DMS 273 (cell line): ENCODE measurements around the gene SCN8A.
"Not testable (repeated sequence)": the region's sequence is repeated elsewhere in the genome, so short reads cannot be mapped to it uniquely, and the experiment has no call there.

Experiments
- DNase-seq: peaks from one replicate; lab custom pipeline; 2025; ENCODE audit not compliant: unreplicated experiment; lab: John Stamatoyannopoulos, UW

The SCN8A gene

GRCh38 chr12:51827925-51828818 is 237.1 kb downstream of the SCN8A start:
- no peak for DNase-seq

DNA sequence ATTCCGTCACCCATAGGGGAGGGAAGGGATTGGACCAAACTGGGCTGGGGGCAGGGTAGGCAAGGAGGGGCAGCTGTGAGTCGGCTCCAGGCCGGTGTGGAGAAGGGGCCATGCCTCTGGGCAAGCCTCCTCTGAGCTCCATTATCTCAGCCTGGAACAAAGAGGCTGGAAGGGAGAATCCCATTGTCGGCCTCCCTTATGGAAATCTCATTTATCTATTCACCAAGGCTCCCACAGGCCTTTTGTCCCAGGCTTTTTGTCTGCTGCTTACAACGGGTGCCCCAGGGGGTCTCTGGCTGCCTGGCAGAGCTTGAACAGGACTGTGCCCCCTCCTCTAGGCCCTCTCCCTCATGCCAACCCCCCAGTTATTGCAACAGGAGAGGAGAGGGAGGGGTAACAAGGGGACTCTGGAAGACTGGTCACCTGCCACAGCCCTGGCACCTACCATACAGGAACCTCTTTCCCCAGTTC is 238.0 kb downstream of the SCN8A start:
- DNase-seq: no peak

DNA sequence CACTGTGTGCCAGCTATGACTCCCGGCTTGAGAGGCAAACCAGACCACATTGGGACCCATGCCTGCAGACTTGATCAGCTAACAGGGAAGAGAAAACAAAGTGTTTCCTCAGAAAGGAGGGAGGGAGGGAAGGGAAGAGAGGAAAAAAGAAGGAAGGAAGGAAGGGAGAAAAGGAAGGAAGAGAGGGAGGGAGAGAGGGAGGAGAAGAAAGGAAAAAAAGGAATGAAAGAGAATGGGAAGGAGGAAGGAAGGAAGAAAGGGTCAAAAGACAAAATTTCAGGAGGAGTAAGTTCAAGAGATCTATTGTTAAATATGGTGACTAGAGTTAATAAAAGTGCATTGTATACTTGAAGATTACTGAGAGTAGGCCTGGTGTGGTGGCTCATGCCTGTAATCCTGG is 238.6 kb downstream of the SCN8A start:
- DNase-seq: no peak

- DNase-seq: not testable (repeated sequence)
Observed at GRCh38 chr12:51831817-51832216, 240.8 kb downstream of the SCN8A start.

DNA sequence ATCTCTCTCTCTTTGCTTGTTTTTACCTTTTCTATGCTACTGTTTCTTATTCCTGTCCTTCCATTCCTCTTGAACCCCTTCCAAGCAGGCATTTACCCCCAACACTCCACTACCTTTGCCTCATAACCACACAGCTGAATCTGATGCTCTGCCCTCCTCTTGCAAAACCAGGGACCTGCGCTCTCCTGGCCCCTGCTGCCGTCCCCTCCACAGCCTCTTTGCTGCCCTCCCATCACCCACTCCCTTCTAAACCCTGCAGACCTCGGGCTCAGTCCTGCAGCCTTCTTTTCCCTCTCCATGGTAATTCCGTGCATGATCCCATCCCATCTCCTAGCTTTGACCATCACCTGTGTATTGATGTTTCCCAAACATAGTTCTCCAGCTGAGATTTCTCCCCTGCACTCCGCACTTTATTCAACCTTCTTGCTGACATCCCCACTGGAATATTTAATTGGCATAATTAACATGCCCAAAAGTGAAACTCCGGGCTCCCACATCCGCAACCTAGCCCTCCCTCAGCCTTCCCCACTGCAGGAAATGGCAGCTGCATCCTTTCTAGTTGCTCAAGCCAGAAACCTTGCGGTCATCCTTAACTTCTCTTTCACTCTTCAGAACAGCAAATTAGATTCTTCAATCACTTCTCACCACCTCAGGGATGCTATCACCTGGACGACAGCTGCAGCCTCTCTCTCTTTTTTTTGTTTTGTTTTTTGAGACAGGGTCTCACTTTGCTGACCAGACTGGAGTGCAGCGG is 241.5 kb downstream of the SCN8A start:
- no peak for DNase-seq

DNA sequence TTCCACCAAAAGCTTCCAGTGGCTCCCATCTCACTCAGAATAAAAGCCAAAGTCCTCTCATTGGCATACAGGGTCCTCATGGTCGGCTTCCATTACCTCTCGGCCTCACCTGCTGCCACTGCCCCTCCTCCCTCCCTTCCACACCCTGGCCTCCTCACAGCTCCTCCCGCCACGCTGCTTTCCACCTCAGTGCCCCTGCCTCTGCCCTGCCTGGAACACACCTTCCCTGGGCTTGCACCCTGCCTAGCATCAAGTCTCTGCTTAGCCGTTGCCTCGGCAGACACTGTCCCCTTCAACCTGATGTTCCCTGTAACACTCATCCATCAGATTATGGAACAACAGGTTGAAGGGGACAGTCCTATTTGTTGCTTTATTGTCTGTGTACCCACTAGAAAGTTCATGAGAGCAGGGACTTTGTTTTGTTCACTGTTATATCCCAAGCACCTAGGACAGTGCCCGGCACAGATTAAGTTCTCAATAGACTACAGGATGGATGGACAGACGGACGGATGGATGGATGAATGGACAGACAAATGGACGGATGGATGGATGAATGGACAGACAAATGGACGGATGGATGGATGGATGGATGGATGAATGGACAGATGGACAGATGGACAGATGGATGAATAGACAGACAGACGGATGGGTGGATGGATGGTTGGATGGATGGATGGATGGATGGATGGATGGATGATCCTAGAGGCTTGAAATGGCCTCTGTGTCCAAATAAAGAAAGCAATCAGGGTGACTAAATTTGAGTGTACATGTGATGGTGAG is 242.6 kb downstream of the SCN8A start:
- DNase-seq: no peak

DNA sequence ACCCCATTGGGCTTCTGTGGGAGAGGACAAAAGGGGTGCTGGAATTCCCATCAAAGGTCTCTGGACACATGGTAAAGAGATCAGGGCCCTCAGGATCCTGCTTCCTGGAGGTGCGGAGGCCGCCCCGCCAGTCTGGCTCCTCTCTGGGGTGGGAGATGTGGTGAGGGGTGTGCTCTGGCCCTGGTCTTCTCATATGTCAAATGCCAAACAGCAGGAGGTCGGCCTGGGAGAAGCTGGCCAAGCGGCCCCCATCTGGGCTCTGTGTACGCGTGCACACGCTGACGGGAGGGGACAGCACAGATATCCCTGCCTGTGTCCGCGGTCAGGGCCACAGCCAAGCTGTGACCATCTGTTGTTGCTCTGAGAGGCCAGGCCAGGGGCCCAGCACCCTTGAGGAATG is 243.4 kb downstream of the SCN8A start:
- peak; percentile 21 for DNase-seq

DNA sequence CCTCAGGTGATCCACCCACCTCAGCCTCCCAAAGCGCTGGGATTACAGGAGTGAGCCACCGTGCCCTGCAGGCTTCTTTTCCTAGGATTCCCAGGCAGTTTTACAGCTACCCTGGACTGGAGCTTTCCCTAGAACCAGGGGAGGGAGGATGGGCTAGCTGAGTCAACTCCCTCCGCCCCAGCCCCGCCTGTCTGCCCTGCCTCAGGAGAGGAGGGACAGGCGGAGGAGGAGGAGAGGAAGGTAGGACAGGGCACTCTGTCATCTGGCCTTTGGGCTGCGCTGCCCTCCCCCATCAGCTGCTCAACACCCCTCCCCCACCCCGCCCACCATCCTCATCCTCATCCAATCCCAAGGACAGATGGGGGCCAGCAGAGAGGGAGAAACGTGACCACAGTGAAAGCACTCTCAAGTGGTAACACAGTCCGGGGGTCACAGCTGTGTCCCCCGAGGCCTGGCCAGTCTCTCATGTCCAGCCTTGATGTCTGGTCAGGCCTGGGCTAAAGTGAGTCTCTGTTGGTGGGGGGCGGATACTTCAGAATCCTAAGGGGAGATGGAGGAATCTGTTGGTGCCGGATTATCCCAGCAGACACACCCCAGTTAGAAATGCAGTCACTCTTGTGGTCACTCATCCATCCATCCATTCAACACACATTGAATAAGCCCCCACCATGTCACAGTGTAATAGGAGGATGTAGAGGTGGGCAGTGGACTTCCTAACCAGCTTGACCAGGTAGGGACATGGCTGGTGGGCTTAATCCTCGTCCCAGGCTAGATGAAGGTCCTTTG is 245.2 kb downstream of the SCN8A start:
- no peak for DNase-seq

DNA sequence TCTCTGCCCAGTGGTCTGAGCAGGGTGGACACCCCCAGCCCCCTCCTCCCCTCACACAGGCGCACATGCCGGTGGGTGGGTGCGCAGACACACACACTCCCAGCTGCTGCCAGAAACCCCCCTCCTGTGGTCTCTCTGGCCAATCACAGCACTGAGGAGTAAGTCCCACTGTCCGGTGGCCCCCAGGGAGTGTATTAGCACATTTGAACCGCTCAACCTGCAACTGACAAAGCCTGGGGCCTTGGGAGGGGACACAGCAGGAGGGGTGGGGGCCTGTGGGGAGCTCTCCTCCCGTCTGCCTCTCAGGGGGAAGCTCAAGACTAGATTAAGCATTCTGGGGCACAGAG is 245.8 kb downstream of the SCN8A start:
- no peak for DNase-seq

DNA sequence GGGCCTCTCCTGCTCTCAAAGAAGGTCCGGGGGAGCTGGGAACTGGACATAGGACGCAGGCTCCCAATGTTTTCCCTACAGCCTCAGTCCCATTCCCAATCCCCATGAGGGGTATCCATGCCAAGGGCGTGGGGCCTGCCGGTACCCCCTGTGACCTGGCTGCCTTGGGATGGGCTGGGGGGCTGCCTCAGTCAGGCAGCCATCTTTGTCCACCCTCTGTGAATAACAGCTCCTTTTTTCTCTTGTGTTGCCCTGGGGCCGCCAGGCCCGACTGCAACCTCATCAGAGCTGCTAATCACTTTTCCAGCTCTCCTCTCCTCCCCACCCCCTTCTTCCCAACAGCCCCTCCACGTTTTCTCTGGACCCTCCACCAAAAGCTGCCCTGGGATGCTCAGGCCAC is 246.3 kb downstream of the SCN8A start:
- DNase-seq: no peak

DNA sequence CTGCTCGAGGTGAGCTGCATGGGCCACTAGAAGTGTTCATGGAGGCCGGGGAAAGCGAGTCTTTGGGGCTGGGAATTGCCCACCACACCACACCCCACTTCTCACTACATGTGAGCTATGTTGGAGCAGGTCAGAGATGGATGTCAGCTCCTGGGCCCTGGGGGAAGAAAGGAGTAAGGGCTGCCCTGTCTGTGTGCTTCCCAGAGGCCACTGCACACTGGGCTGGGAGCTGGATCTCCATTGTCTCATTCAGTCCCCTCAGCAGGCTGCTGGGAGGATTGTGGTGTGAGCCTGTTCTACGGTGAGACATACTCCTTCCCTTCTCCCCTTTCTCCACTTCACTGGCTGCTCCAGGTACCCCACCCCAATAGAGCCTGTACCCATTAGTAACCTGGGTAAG is 247.0 kb downstream of the SCN8A start:
- no peak for DNase-seq

DNA sequence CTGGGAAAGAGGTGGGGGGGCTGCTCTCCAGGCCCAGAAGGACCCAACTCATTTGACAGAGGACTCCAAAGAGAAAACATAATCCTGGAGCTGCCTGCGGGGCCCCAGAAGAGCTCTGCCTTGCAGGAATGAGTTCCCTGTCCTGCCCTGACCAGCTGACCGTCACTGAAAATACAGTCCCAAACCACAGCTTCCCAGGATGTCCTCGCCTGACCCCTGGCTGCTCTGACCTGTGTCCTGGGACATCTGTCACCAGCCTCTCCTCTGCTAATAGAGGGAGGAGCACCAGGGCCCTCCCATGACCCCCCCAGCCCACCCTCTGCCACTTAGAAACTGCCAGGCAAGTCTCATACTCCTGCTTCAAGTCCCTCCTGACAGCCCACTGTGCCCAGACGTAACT is 247.7 kb downstream of the SCN8A start:
- DNase-seq: no peak

GRCh38 chr12:51839310-51839947 is 248.4 kb downstream of the SCN8A start:
- DNase-seq: peak; percentile 32

DNA sequence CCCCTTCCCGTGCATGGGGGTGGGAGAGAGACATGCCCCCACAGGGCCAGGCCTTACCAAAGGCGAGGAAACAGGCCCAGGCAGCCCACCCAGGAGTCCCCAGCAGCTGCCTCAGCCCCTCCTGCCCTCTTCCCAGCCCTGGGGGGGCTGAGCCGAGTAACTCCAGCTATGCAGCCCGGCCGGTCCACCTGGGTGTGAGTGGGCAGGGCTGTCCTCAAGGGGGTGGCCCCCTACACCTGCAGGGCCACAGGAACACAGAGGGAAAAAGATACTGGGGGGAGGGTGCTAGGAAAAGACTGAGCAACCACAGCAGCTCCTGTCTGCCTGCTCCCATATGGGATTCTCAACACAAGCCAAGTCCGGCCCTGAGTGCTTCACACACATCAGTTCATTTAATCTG is 249.9 kb downstream of the SCN8A start:
- DNase-seq: no peak

- no peak for DNase-seq
Observed at GRCh38 chr12:51841727-51842126, 250.7 kb downstream of the SCN8A start.

- DNase-seq: no peak
Observed at GRCh38 chr12:51844854-51845253, 253.8 kb downstream of the SCN8A start.

- DNase-seq: no peak
Observed at GRCh38 chr12:51845482-51845881, 254.4 kb downstream of the SCN8A start.

DNA sequence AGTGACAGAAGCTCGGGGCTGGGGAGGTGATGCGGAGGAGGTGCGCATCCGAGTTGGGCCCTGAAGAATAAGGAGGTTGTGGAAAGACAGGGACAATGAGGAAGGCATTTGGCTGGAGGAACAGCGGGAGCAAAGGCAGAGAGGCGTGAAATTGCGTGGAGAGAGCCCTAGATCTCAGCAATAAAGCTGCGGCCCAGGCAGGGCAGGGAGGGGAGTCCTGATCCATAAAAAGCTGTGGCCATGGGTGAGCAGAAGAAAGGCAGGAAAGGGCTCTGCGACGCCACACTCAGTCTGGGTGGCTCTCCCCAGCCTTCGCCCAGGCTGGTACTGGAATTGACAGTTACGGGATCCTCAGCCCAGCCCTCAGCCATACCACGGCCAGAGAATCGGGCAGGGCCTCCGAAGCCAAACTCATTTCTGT is 255.2 kb downstream of the SCN8A start:
- DNase-seq: no peak

- peak; percentile 52 for DNase-seq
Observed at GRCh38 chr12:51846911-51847642, 256.0 kb downstream of the SCN8A start.
